A549 (cell line): ENCODE data around the gene AFF2. TPM values are rescaled to one million over a fixed set of nuclear protein-coding genes. Genes with fewer than 3 reads are reported as not detected.

Source experiments
- ATAC-seq, 2 experiments: fragments of 200-7000 bp in 1 of 2; fragments of >200 bp in 1 of 2; cut with Nextera tagmentation in 1 of 2; cut with Tn5 transposase in 1 of 2; 3 replicates each; pipeline versions ENCODE4 v1.8.0 to v1.9.1; 2018 to 2020; ENCODE audit warnings: mild to moderate bottlenecking in 1 of 2, moderate library complexity in 1 of 2
- CTCF ChIA-PET: fragments of 300-600 bp; sonication (Branson Sonifier 250); formaldehyde crosslinking; extraction: SDS; loops from one replicate; lab custom pipeline; 2021; ENCODE audit warnings: antibody characterized with exemption, inconsistent platforms; lab: Yijun Ruan, JAX
- POLR2A ChIA-PET: fragments of 350-600 bp; formaldehyde crosslinking; extraction: SDS; loops from one replicate; lab custom pipeline; 2021; ENCODE audit warnings: antibody characterized with exemption, inconsistent platforms; lab: Yijun Ruan, JAX
- DNase-seq, 2 experiments: peaks; one replicate each; pipeline versions ENCODE4 v3.0.0 to v3.0.0-alpha.2; 2011 to 2016; ENCODE audit warnings: low read depth in 1 of 2, low spot score in 1 of 2
- FAIRE-seq: peaks from 2 replicates; lab custom pipeline; 2011; peaks lifted over from hg19 to GRCh38; lab: Jason Lieb, UNC
- H3K27ac ChIP-seq, 2 experiments: fragments of >200 bp; sonication (Bioruptor Twin); formaldehyde crosslinking; 3 replicates each; pipeline ENCODE4 v1.5.1; 2016 to 2017
- H3K4me1 ChIP-seq: fragments of >200 bp; sonication (Bioruptor Twin); formaldehyde crosslinking; 3 replicates; pipeline ENCODE4 v1.6.1; 2016
- H3K4me2 ChIP-seq: fragments of >200 bp; sonication (Bioruptor Twin); formaldehyde crosslinking; 3 replicates; pipeline ENCODE4 v1.6.1; 2016
- H3K4me3 ChIP-seq: fragments of >200 bp; sonication (Bioruptor Twin); formaldehyde crosslinking; 3 replicates; pipeline ENCODE4 v1.5.1; 2016
- H3K9me3 ChIP-seq: fragments of >200 bp; sonication (Bioruptor Twin); formaldehyde crosslinking; 3 replicates; pipeline ENCODE4 v1.6.1; 2016
- BHLHE40 ChIP-seq: IDR thresholded peaks from 2 replicates; pipeline ENCODE4 v1.6.1; 2012; ENCODE audit warnings: low read depth, low read length, inconsistent platforms
- CBX2 ChIP-seq: fragments of 200-600 bp; sonication (generic); IDR thresholded peaks from 2 replicates; pipeline ENCODE4 v1.6.1; 2016; ENCODE audit warnings: low read depth, mild to moderate bottlenecking, borderline replicate concordance
- CBX8 ChIP-seq: fragments of 200-600 bp; sonication (generic); IDR thresholded peaks from 2 replicates; pipeline ENCODE4 v1.6.1; 2016
- CEBPB ChIP-seq, 2 experiments: fragments of >200 bp in 1 of 2; sonication (Bioruptor Twin) in 1 of 2; formaldehyde crosslinking in 1 of 2; IDR thresholded peaks; 2 replicates each; pipeline ENCODE4 v1.6.1; 2012 to 2016
- EP300 ChIP-seq, 2 experiments: fragments of >200 bp; sonication (Bioruptor Twin); formaldehyde crosslinking; IDR thresholded peaks; 2 replicates in 1 of 2; 3 replicates in 1 of 2; pipeline ENCODE4 v1.6.1; 2016 to 2017
- ESRRA ChIP-seq: fragments of 150-350 bp; IDR thresholded peaks from 2 replicates; pipeline ENCODE4 v1.6.1; 2014; ENCODE audit warnings: mild to moderate bottlenecking, low read length, borderline replicate concordance
- HEYL ChIP-seq: fragments of 250-450 bp; sonication (Bioruptor Pico); IDR thresholded peaks from 2 replicates; pipeline ENCODE4 v1.8.0; 2021; ENCODE audit warnings: mild to moderate bottlenecking, moderate library complexity
- HOXA7 ChIP-seq: fragments of 250-450 bp; sonication (Bioruptor Pico); IDR thresholded peaks from 2 replicates; pipeline ENCODE4 v1.5.0; 2020; ENCODE audit warnings: mild to moderate bottlenecking, moderate library complexity
- HOXB5 ChIP-seq: fragments of 250-450 bp; sonication (Bioruptor Pico); IDR thresholded peaks from 2 replicates; pipeline ENCODE4 v1.5.0; 2020; ENCODE audit warnings: mild to moderate bottlenecking, moderate library complexity
- MAFK ChIP-seq: fragments of 450-650 bp; IDR thresholded peaks from 2 replicates; pipeline ENCODE4 v1.6.1; 2014; ENCODE audit not compliant: partially characterized antibody
- MYC ChIP-seq: IDR thresholded peaks from 2 replicates; pipeline ENCODE4 v1.6.1; 2012; ENCODE audit warnings: mild to moderate bottlenecking, inconsistent platforms, low read length, improper control_type of control experiment, borderline replicate concordance
- NFE2L2 ChIP-seq: fragments of 150-350 bp; conservative IDR thresholded peaks from 2 replicates; pipeline ENCODE4 v1.6.1; 2014; ENCODE audit warnings: low read length
- POLR2A ChIP-seq: IDR thresholded peaks from 2 replicates; pipeline ENCODE4 v1.6.1; 2012; ENCODE audit warnings: mild to moderate bottlenecking, low read length
- POLR2AphosphoS2 ChIP-seq: conservative IDR thresholded peaks from 2 replicates; pipeline ENCODE4 v1.6.1; 2012; ENCODE audit warnings: low read length, improper control_type of control experiment, inconsistent platforms
- RAD21 ChIP-seq, 2 experiments: fragments of >200 bp in 1 of 2; sonication (Bioruptor Twin) in 1 of 2; formaldehyde crosslinking in 1 of 2; IDR thresholded peaks in 1 of 2; conservative IDR thresholded peaks in 1 of 2; 2 replicates in 1 of 2; 3 replicates in 1 of 2; pipeline ENCODE4 v1.6.1; 2012 to 2018; ENCODE audit warnings: inconsistent platforms in 1 of 2
- RCOR1 ChIP-seq: fragments of 150-350 bp; IDR thresholded peaks from 2 replicates; pipeline ENCODE4 v1.6.1; 2014; ENCODE audit warnings: antibody characterized with exemption, low read length, low read depth
- RFX5 ChIP-seq: fragments of 450-650 bp; IDR thresholded peaks from 2 replicates; pipeline ENCODE4 v1.7.1; 2014; ENCODE audit warnings: antibody characterized with exemption, mild to moderate bottlenecking, moderate library complexity
- RNF2 ChIP-seq: fragments of 200-600 bp; sonication (generic); IDR thresholded peaks from 2 replicates; pipeline ENCODE4 v1.6.1; 2016; ENCODE audit warnings: low read depth, mild to moderate bottlenecking, antibody characterized with exemption, moderate library complexity, borderline replicate concordance
- SMC3 ChIP-seq: fragments of >200 bp; sonication (Bioruptor Twin); formaldehyde crosslinking; IDR thresholded peaks from 3 replicates; pipeline ENCODE4 v1.6.1; 2018; ENCODE audit warnings: inconsistent platforms
- SREBF2 ChIP-seq: fragments of 450-650 bp; IDR thresholded peaks from 2 replicates; pipeline ENCODE4 v1.6.1; 2014; ENCODE audit warnings: mild to moderate bottlenecking, moderate library complexity
- WGBS: methylation state at CpG from one replicate; pipeline ENCODE4 v1.1.6; 2017; ENCODE audit errors: missing lambda C conversion rate; 5-methylcytosine and 5-hydroxymethylcytosine counted together
- polyA plus RNA-seq, 4 experiments: library from polyadenylated mRNA; depleted of rRNA in 3 of 4; stranded (reverse); fragments of >200 nt; fragmentation: RNase III in 1 of 4; extraction: RNeasy Plus Mini Kit Qiagen cat#74134 plus additional on column Dnase treatment in 1 of 4; gene quantifications; 2 replicates in 3 of 4; 3 replicates in 1 of 4; pipeline ENCODE4 v1.2.3, GENCODE V29; 2011 to 2017
- TF ChIP-seq, protein P1 (sequence below): fragments of >200 bp; sonication (Bioruptor Twin); formaldehyde crosslinking; IDR thresholded peaks from 3 replicates; pipeline ENCODE4 v1.5.1; 2016
- TF ChIP-seq, protein P2 (sequence below): IDR thresholded peaks from 2 replicates; pipeline ENCODE4 v1.6.1; 2012
- TF ChIP-seq, protein P3 (sequence below): fragments of >200 bp; sonication (Bioruptor Twin); formaldehyde crosslinking; IDR thresholded peaks from 3 replicates; pipeline ENCODE4 v1.6.1; 2016
- TF ChIP-seq, protein P4 (sequence below): IDR thresholded peaks from 2 replicates; pipeline ENCODE4 v1.6.1; 2012; ENCODE audit warnings: low read depth, borderline replicate concordance

The AFF2 gene
- polyA plus RNA-seq, 2 of the 4 experiments (the other 2 are of a cell fraction), result 0.04 TPM; not detected in 1

DNA sequence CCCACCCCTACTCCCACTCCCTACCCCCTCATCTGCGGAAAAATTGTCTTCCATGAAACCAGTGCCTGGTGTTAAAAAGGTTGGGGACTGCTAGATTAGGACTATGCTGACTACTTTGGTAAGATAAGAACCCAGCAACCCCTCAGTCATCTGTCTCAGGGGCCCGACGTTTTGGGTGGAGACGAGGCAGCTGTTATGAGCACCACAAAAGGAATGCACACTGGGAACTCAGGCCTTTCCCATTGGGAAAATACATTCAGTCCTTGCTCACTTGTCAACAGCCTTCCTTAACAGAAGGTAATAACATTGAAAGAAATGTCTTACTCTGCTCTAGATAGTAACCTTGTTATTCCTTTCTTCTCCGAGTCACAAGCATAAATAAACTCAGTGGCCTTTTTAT is 310.8 kb downstream of the AFF2 start:
- ChIA-PET POLR2A (no interaction called here), CTCF (no interaction called here)
- Histone ChIP-seq H3K4me3 (no peak overlapping the region), H3K4me2 (no peak overlapping the region), H3K27ac (no peak overlapping the region), H3K4me1 (no peaks in the 10 kb centered on the region), H3K9me3 (no peaks in the 10 kb centered on the region)
- TF ChIP-seq CBX2 (no peak), SMC3 (no peak), RFX5 (no peak), CEBPB (IDR thresholded peaks at IDR 0.05) (no peak), RCOR1 (no peak), MYC (no peak), CBX8 (no peak), BHLHE40 (no peak), HOXA7 (CRISPR knock-in tag) (no peak), NFE2L2 (no peak), RNF2 (no peak), POLR2A (no peak), ESRRA (no peak)
- TF ChIP-seq, protein P1, sequence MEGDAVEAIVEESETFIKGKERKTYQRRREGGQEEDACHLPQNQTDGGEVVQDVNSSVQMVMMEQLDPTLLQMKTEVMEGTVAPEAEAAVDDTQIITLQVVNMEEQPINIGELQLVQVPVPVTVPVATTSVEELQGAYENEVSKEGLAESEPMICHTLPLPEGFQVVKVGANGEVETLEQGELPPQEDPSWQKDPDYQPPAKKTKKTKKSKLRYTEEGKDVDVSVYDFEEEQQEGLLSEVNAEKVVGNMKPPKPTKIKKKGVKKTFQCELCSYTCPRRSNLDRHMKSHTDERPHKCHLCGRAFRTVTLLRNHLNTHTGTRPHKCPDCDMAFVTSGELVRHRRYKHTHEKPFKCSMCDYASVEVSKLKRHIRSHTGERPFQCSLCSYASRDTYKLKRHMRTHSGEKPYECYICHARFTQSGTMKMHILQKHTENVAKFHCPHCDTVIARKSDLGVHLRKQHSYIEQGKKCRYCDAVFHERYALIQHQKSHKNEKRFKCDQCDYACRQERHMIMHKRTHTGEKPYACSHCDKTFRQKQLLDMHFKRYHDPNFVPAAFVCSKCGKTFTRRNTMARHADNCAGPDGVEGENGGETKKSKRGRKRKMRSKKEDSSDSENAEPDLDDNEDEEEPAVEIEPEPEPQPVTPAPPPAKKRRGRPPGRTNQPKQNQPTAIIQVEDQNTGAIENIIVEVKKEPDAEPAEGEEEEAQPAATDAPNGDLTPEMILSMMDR, result no peak
- TF ChIP-seq, protein P2, sequence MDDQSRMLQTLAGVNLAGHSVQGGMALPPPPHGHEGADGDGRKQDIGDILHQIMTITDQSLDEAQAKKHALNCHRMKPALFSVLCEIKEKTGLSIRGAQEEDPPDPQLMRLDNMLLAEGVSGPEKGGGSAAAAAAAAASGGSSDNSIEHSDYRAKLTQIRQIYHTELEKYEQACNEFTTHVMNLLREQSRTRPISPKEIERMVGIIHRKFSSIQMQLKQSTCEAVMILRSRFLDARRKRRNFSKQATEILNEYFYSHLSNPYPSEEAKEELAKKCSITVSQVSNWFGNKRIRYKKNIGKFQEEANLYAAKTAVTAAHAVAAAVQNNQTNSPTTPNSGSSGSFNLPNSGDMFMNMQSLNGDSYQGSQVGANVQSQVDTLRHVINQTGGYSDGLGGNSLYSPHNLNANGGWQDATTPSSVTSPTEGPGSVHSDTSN, result no peak
- DNase-seq, result no peak
- ATAC-seq, result no peak
- no peak for FAIRE-seq
- WGBS, result 3% methylated on average over 5 of the region's 5 CpGs

DNA sequence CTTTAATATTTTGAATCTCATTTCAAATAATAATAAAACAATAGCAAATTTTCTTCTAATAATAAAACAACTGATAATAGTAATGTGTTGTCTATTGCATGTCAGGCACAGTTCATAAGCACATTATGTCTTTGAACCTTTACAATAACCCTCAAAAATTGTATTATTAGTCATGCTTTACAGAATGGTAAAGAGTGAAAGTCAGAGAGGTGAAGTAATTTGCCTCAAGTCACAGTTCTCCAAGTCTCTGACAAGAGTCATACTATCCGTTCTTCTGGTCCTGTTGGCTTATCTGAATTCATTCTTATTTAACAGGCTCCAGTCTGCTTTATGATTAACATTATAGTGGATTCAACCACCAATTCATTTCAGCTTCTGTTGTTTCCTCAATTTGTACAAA is 313.0 kb downstream of the AFF2 start:
- DNase-seq (no peak), FAIRE-seq (no peak), ATAC-seq (no peak)
- CTCF ChIA-PET, result interaction anchor here (0.6 kb wide), 1 partner anchor 12 kb away, joined by 3 read pairs; no protein-coding TSS in a partner anchor
- POLR2A ChIA-PET, result no interaction called here
- Histone ChIP-seq H3K9me3 (no peaks in the 10 kb centered on the region), H3K4me3 (no peak overlapping the region), H3K27ac (no peak overlapping the region), H3K4me1 (no peaks in the 10 kb centered on the region), H3K4me2 (no peak overlapping the region)
- 4% methylated on average over 1 of the region's 1 CpG for WGBS
- TF ChIP-seq RAD21 (conservative IDR thresholded peaks at IDR 0.05 in 1 of 2, IDR thresholded peaks at IDR 0.05 in 1 of 2) (no peak), SMC3 (no peak), RCOR1 (no peak), POLR2AphosphoS2 (no peak), HEYL (no peak), SREBF2 (no peak), MAFK (no peak), EP300 (IDR thresholded peaks at IDR 0.05) (no peak), HOXB5 (CRISPR knock-in tag) (no peak)
- TF ChIP-seq, protein P3, sequence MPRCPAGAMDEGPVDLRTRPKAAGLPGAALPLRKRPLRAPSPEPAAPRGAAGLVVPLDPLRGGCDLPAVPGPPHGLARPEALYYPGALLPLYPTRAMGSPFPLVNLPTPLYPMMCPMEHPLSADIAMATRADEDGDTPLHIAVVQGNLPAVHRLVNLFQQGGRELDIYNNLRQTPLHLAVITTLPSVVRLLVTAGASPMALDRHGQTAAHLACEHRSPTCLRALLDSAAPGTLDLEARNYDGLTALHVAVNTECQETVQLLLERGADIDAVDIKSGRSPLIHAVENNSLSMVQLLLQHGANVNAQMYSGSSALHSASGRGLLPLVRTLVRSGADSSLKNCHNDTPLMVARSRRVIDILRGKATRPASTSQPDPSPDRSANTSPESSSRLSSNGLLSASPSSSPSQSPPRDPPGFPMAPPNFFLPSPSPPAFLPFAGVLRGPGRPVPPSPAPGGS, result no peak
- TF ChIP-seq, protein P4, sequence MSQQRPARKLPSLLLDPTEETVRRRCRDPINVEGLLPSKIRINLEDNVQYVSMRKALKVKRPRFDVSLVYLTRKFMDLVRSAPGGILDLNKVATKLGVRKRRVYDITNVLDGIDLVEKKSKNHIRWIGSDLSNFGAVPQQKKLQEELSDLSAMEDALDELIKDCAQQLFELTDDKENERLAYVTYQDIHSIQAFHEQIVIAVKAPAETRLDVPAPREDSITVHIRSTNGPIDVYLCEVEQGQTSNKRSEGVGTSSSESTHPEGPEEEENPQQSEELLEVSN, result no peak
